GM12878 (cell line): ENCODE data around the gene TSSC4. TPM values are rescaled to one million over a fixed set of nuclear protein-coding genes. Genes with fewer than 3 reads are reported as not detected.

Source experiments
- ATAC-seq: fragments of 200-7000 bp; cut with Tn5 transposase; 3 replicates; pipeline ENCODE4 v1.9.1; 2020; ENCODE audit warnings: mild to moderate bottlenecking, moderate library complexity
- BruUV-seq: library from RNA; stranded (reverse); fragments of 400-500 nt; replicated peaks from 2 replicates; lab custom pipeline; 2021; lab: Mats Ljungman, UMichigan
- CTCF ChIA-PET: fragments of 300-600 bp; sonication (Branson Sonifier 250); formaldehyde crosslinking; extraction: SDS; loops from one replicate; lab custom pipeline; 2021; ENCODE audit warnings: inconsistent platforms; lab: Yijun Ruan, JAX
- POLR2A ChIA-PET: fragments of 350-600 bp; formaldehyde crosslinking; extraction: SDS; loops from one replicate; lab custom pipeline; 2021; ENCODE audit warnings: inconsistent platforms; lab: Charles Lee
- RAD21 ChIA-PET: fragments of 300-600 bp; sonication (Branson Sonifier 250); formaldehyde crosslinking; loops from one replicate; lab custom pipeline; 2023; ENCODE audit warnings: antibody characterized with exemption; ENCODE audit not compliant: unreplicated experiment; lab: Charles Lee
- SMC1A ChIA-PET: fragments of 300-600 bp; sonication (Branson Sonifier 250); formaldehyde crosslinking; loops from one replicate; lab custom pipeline; 2023; ENCODE audit not compliant: unreplicated experiment, uncharacterized antibody; lab: Charles Lee
- DNase-seq: peaks from one replicate; pipeline ENCODE4 v3.0.0-alpha.2; 2011; ENCODE audit warnings: low read depth, low spot score
- FAIRE-seq: peaks from 3 replicates; lab custom pipeline; 2011; peaks lifted over from hg19 to GRCh38; lab: Jason Lieb, UNC
- H2AFZ ChIP-seq: 2 replicates; pipeline ENCODE4 v1.6.0; 2011; ENCODE audit warnings: low read depth, low read length, control low read depth; ENCODE audit not compliant: control insufficient read depth
- H3K27ac ChIP-seq: 2 replicates; pipeline ENCODE4 v1.5.1; 2011; ENCODE audit warnings: control low read depth; ENCODE audit not compliant: control insufficient read depth, insufficient read depth
- H3K27me3 ChIP-seq, 2 experiments: replicated peaks in 1 of 2; 2 replicates each; pipeline versions ENCODE4 v1.6.0 to v1.6.1; 2011; ENCODE audit warnings: low read length in 1 of 2; ENCODE audit not compliant: control insufficient read depth in 2 of 2, insufficient read depth in 2 of 2
- H3K36me3 ChIP-seq, 2 experiments: 2 replicates each; pipeline ENCODE4 v1.5.1; 2011; ENCODE audit warnings: low read length in 1 of 2; ENCODE audit not compliant: control insufficient read depth in 2 of 2, insufficient read depth in 2 of 2
- H3K4me1 ChIP-seq: 2 replicates; pipeline ENCODE4 v1.6.1; 2011; ENCODE audit warnings: mild to moderate bottlenecking, low read length, moderate library complexity, mixed read lengths; ENCODE audit not compliant: control insufficient read depth, insufficient read depth
- H3K4me2 ChIP-seq: 2 replicates; pipeline ENCODE4 v1.6.0; 2011; ENCODE audit warnings: control low read depth; ENCODE audit not compliant: control insufficient read depth, insufficient read depth
- H3K4me3 ChIP-seq: fragments of 200-600 bp; sonication (generic); 2 replicates; pipeline ENCODE4 v1.5.1; 2016
- H3K79me2 ChIP-seq: 2 replicates; pipeline ENCODE4 v1.6.0; 2011; ENCODE audit warnings: low read length; ENCODE audit not compliant: control insufficient read depth, insufficient read depth
- H3K9ac ChIP-seq: 2 replicates; pipeline ENCODE4 v1.8.0; 2011; ENCODE audit warnings: low read length, control low read depth, mixed read lengths; ENCODE audit not compliant: control insufficient read depth, insufficient read depth
- H3K9me3 ChIP-seq: replicated peaks from 3 replicates; pipeline ENCODE4 v1.5.1; 2011; ENCODE audit warnings: mild to moderate bottlenecking, low read length; ENCODE audit not compliant: control insufficient read depth, insufficient read depth
- H4K20me1 ChIP-seq: 2 replicates; pipeline ENCODE4 v1.6.0; 2011; ENCODE audit not compliant: control insufficient read depth, insufficient read depth
- CREM ChIP-seq: IDR thresholded peaks from 2 replicates; pipeline ENCODE4 v1.6.1; 2014; ENCODE audit warnings: antibody characterized with exemption, low read depth
- NR2C2 ChIP-seq: IDR thresholded peaks from 2 replicates; pipeline ENCODE4 v1.6.1; 2011; ENCODE audit warnings: borderline replicate concordance, low read depth; ENCODE audit not compliant: control insufficient read depth, insufficient read length
- SMC3 ChIP-seq: IDR thresholded peaks from 2 replicates; pipeline ENCODE4 v1.6.1; 2011; ENCODE audit warnings: low read length, improper control_type of control experiment, borderline replicate concordance
- ZBTB40 ChIP-seq: fragments of 450-650 bp; IDR thresholded peaks from 2 replicates; pipeline ENCODE4 v1.6.1; 2016; ENCODE audit warnings: mild to moderate bottlenecking, moderate library complexity, borderline replicate concordance
- WGBS: methylation state at CpG from one replicate; pipeline ENCODE4 v1.1.6; 2016; ENCODE audit warnings: low lambda C conversion rate; ENCODE audit not compliant: insufficient replicate concordance, insufficient coverage; ENCODE audit errors: missing lambda C conversion rate; 5-methylcytosine and 5-hydroxymethylcytosine counted together
- in situ Hi-C: fragments of 300-500 bp; cut with MboI; formaldehyde crosslinking; loops from 9 replicates; pipeline ENCODE4 v1.14.3; 2018; ENCODE audit warnings: mixed read lengths
- intact Hi-C: fragments of 100-400 bp; cut with micrococcal nuclease; formaldehyde crosslinking; loops from one replicate; pipeline ENCODE4 v1.14.2; 2022; ENCODE audit not compliant: unreplicated experiment
- polyA plus RNA-seq, 11 experiments: library from polyadenylated mRNA; depleted of rRNA in 4 of 11; unstranded in 6 of 11; stranded (reverse) in 5 of 11; fragments of >200 nt; fragmentation: Nextera tagmentation in 4 of 11; fragmentation: Illumina TruSeq in 1 of 11; extraction: Ambion mirVana in 4 of 11; extraction: Trizol in 1 of 11; gene quantifications; 1 replicate in 1 of 11; 2 replicates in 10 of 11; pipeline versions ENCODE4 v1.2.1 to v1.2.3, GENCODE V29; 2011 to 2016; ENCODE audit warnings: inconsistent platforms in 2 of 11, missing spikeins in 2 of 11, low read depth in 1 of 11
- total RNA-seq, 4 experiments: library from RNA; depleted of rRNA in 3 of 4; stranded (reverse); fragments of >200 nt in 3 of 4; fragmentation: Illumina TruSeq in 1 of 4; extraction: Trizol in 1 of 4; gene quantifications; 2 replicates each; pipeline versions ENCODE4 v1.2.1 to v1.2.3, GENCODE V29; 2013 to 2021

The TSSC4 gene
- total and polyA plus RNA-seq, 10 of the 15 experiments (the other 5 are each of a cell fraction or from before 2014, with no cell fraction given): 0.69 to 70.1 (median 25.7) TPM

- in situ Hi-C loops: no loop called here
- TF ChIP-seq SMC3 (no peak), CREM (no peak), ZBTB40 (no peak), NR2C2 (no peak)
Measured at GRCh38 chr11:2411446-2412305, 11.1 kb downstream of the TSSC4 start.

More at GRCh38 chr11:2411446-2412305, 11.1 kb downstream of the TSSC4 start:
- no peak overlapping the region for H3K27ac ChIP-seq
- DNase-seq: no peak
- FAIRE-seq: no peak
- SMC1A ChIA-PET: no interaction called here
- ATAC-seq: no peak
- no TSS peak for BruUV-seq
- intact Hi-C loops: no loop called here
- H3K27me3 ChIP-seq: no peaks in the 10 kb centered on the region
- RAD21 ChIA-PET: no interaction called here
- H3K4me1 ChIP-seq: no peaks in the 10 kb centered on the region
- no peaks in the 10 kb centered on the region for H3K36me3 ChIP-seq
- H3K4me2 ChIP-seq: no peak overlapping the region
- no peak overlapping the region for H2AFZ ChIP-seq
- H3K9me3 ChIP-seq: no peaks in the 10 kb centered on the region
- H3K79me2 ChIP-seq: no peaks in the 10 kb centered on the region
- H3K4me3 ChIP-seq: no peak overlapping the region
- H3K9ac ChIP-seq: no peak overlapping the region
- CTCF ChIA-PET: no interaction called here
- 33% methylated on average over 30 of the region's 30 CpGs for whole genome bisulfite sequencing
- H4K20me1 ChIP-seq: no peaks in the 10 kb centered on the region
- POLR2A ChIA-PET: no interaction called here
